ENCODE results near the gene HACD1. TPM values are rescaled to one million over a fixed set of nuclear protein-coding genes. Genes with fewer than 3 reads are reported as not detected.
A peak's percentile ranks its signal among the peaks of the same experiment; 100 is the strongest.

HACD1 gene
- total RNA-seq, 1 donor from 2014 or later: 25.8 TPM

GRCh38 chr10:17586821-17587234 is 30.3 kb downstream of the HACD1 start:
- no peak for DNase-seq (ENCODE audit: low read depth, low spot score)

DNA sequence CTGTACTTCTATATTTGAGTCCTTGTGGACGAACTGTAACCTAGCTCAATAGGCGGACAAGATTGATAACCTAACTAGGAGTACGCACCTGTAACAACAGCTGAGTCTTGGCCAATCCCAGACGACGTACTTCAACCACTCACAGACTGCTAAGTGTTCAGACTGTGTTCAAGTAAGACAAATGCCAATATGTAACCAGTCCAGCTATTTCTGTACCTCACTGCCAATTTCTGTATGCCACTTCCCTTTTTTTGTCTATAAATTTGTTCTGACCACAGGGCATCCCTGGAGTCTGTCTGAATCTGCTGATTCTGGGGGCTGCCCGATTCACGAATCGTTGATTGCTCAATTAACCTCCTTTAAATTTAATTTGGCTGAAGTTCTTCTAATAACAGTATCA is 32.2 kb downstream of the HACD1 start:
- no peak for DNase-seq (ENCODE audit: low read depth, low spot score)

DNA sequence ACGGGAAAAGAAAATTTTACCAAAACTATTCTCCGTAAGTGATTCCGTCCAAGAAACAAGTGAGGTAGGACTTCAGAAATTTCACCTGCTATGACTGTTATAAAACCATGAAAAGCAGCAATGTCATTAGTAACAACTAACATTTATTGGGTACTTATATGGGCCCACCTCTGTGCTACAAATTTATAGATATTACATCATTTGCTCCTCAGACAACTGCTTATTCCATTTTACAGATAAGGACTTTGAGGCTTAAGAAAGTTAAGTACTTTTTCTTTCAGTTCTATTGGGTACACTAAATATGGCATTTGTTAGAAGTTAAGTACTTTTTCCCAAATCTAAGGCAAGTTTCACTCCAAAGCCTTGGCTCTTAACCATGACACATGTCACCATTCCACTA is 36.3 kb downstream of the HACD1 start:
- DNase-seq (ENCODE audit: low read depth, low spot score): no peak

- DNase-seq (ENCODE audit: low read depth, low spot score): peak; percentile 93
These were observed 38.6 kb downstream of the HACD1 start for GRCh38 chr10:17578603-17579002.

- DNase-seq (ENCODE audit: low read depth, low spot score): no peak
These were observed 40.4 kb downstream of the HACD1 start for GRCh38 chr10:17576768-17577167.

GRCh38 chr10:17564911-17565310 is 52.3 kb downstream of the HACD1 start:
- no peak for DNase-seq (ENCODE audit: low read depth, low spot score)

GRCh38 chr10:17563452-17563851 is 53.7 kb downstream of the HACD1 start:
- no peak for DNase-seq (ENCODE audit: low read depth, low spot score)

DNA sequence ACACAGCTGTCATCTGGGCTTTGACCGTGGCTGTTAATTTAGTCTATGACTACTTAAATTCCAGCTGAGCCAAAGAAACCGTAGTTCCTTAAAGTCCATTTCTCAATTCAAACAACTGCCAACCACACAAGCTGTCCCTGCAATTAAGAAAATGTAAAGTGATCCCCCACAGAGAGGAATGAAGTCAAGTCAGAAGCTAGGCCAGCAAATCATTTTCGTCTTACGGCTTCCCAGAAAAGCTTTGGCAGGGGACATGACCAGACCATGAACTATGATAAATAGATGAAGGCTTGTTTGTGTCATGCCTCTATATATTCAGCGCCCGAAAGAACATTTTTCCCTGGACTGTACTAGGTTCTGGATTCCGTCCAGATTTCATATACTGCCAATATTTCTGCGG is 54.6 kb downstream of the HACD1 start:
- no peak for DNase-seq (ENCODE audit: low read depth, low spot score)

- DNase-seq (ENCODE audit: low read depth, low spot score): no peak
These were observed 56.1 kb downstream of the HACD1 start for GRCh38 chr10:17561111-17561510.

DNA sequence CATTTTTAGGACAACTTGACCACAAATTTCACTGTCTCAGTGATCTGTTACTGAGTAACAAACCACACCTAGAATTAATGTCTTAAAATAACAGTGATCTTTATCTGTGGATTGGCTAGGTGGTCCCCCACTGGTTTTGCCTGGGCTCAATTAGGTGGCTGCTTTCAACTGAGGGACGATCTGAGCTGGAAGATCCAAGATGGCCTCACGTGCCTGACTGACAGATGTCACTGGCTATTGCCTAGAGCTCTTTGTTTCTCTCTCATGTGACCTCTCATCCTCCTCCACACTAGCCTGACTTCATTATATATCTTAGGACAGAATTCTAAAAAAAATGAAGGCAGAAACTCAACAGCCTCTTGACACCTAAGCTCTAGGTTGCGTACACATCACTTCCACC is 59.7 kb downstream of the HACD1 start:
- no peak for DNase-seq (ENCODE audit: low read depth, low spot score)

GRCh38 chr10:17548770-17549169 is 68.4 kb downstream of the HACD1 start:
- no peak for DNase-seq (ENCODE audit: low read depth, low spot score)

DNA sequence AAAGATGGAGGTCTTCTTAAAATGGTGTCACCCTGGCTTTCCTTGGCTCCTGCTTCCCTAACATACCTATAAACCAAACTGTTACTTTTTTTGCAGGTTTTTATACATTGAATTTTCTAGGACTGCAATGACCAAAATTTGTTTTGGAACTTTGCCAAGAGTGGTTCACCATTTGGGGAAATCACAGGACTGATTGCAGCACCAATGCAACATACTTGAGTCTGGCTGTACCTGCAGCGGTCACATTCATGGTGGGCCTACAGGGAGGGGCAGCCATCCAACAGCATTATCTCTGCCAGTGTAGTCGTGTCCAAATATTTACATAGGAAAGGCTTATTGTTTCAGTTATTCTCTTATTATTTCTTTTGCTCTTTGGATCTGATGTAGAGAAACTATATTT is 69.0 kb downstream of the HACD1 start:
- DNase-seq (ENCODE audit: low read depth, low spot score): no peak

DNA sequence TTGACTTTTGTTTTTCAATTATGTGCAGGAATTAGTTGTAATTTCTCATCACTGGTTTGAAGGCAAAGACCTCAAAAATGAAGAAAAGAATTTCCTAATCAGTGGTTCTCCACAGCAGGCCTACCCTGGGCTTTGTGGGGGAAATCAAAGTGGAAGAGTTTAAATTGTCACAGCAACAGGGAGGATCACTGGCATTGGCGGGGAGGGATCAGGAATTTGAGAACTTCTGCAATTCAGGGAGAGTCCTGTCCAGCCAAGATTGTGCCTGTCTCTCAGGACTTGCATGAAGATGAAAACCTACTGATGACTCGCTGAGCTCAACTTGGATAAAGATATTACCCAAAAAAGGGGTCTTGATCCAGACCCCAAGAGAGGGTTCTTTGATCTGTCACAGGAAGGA is 70.1 kb downstream of the HACD1 start:
- DNase-seq (ENCODE audit: low read depth, low spot score): no peak

DNA sequence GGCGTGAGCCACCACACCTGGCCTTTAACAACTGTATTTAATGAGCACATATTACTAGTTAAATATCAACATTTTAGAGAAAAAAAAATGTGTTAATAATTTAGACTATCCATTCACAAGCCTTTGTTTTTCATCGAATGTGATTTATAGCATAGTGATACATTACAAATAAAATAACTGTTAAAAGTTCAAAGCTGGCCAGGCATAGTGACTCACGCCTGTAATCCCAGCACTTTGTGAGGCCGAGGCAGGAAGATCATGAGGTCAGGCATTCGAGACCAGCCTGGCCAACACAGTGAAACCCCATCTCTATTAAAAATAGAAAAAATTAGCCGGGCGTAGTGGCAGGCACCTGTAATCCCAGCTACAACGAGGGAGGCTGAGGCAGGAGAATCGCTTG is 72.7 kb downstream of the HACD1 start:
- no peak for DNase-seq (ENCODE audit: low read depth, low spot score)

Other genes with a start within 250 kb of the HACD1 start
- 0.53 and 0.79 TPM in 2 replicates for gene ST8SIA6, start 162.8 kb downstream of the HACD1 start, total RNA-seq
- gene STAM, start 26.8 kb upstream of the HACD1 start, total RNA-seq: 12.5 and 17.5 TPM in 2 replicates
- gene TMEM236, start 134.8 kb upstream of the HACD1 start, total RNA-seq: 0.07 and 0.11 TPM in 2 replicates
- gene MRC1, start 192.0 kb upstream of the HACD1 start, total RNA-seq: 2.4 and 3.2 TPM in 2 replicates